HG03558 (cell line): ENCODE measurements around the gene ADTRP.
"Not testable (repeated sequence)": the region's sequence is repeated elsewhere in the genome, so short reads cannot be mapped to it uniquely, and the experiment has no call there.

Experiments used
- ATAC-seq: cut with Tn5 transposase; IDR thresholded peaks from one replicate; pipeline ENCODE4 v1.9.1; 2021; ENCODE audit warnings: moderate number of reproducible peaks; ENCODE audit not compliant: unreplicated experiment; ENCODE audit errors: extremely low read depth

Gene ADTRP

DNA sequence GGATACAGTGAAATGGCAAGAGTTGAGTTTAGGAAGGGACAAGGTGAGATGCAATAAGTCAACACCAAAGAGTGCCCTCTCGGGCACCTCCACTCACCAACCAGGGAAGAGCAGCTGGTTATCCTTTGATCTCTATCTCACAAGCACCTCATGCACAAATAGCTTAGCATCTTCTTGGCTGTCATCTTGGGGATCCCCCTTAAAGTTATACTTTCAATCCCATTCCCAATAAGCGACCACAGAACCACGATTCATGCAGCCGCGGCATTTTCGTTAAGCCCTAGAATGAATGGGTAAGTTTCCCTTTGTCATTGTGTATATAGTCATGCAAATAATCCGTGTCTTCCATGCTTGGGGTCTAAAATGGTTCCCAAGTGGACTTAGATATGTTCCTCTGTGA, 73.5 kb downstream of the ADTRP start:
- no peak for ATAC-seq

DNA sequence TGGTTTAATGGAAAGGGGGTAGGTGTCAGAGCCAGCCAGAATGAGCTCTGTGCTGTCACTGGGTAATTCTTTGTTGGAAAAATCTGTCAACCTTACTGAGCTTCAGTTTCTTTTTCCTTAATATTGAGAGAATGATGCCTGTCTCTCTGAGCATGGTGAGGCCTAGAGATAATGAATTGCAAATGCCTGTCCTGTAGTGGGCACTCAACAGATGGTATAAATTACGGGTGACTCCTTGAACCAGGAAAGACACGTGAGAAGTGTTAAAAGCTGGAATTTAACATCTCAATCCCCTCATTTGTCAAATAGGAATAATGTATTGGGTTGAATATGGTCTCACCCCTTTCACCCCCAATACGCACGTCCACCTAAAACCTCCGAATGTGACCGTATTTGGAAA, 74.9 kb downstream of the ADTRP start:
- no peak for ATAC-seq

DNA sequence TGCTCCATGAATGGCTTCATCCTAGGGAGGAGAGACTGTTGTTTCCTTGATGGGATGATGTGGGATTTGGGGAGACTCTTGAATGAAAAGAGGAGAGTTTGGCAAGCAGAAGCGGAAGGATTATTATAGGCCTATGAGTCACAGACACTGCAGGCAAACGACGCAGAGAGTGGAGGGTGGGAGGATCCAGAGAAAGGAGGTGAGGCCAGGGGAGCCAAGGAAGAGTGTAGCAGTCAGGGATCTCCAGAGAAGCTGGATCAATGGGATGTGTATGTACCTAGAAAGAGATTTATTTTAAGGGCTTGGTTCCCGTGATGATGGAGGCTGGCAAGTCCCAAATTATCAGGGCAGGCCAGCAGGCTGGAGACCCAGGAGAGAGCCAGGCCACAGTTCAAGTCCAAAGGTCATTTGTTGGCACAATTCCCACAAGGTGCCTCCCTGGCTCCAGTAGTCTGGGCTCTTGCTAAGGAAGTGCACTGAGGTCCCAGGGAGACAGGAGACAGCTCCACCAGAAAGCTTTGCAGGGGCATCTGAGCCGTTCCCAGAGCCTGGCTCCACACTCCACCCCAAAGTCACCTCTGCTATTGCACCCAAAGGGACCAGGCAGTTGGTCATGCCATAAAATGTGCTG, 76.0 kb downstream of the ADTRP start:
- ATAC-seq: no peak

DNA sequence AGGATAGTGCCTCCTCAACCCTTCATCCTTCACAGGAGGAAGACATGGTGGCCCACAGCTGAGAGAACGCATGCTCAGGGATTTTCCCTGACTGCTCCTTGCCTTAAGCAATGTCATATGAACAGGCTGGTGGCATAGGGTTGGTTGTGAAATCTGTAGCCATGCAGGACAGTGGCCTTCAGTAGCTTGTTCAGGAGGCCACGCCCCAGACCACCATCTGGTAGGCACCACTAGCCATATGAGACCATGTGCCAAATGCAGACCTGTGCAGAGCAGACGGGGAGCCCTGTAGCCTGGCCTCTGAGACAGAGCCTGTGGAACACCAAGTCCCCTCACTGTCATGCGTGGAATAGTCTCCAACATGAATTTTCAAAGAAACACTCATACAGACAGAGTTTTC, 76.5 kb downstream of the ADTRP start:
- no peak for ATAC-seq

DNA sequence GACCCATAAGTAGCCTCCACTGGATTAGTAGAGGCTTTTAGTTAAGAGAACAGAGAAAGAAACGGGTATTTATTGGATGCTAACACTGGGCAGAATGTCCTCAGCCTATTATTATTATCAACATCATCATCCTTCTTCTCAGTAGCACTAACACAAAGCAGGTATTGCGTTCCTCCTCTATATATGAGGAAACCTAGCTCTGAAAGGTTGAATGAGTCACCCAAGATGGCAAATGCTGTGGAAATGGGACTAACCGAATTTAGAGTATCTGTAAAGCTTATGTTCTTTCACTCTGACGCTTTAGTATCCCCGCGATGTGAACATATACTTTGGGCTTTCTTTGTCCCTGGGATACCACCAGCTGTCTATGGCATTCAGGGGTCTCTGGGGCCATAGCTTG, 77.0 kb downstream of the ADTRP start:
- ATAC-seq: no peak

DNA sequence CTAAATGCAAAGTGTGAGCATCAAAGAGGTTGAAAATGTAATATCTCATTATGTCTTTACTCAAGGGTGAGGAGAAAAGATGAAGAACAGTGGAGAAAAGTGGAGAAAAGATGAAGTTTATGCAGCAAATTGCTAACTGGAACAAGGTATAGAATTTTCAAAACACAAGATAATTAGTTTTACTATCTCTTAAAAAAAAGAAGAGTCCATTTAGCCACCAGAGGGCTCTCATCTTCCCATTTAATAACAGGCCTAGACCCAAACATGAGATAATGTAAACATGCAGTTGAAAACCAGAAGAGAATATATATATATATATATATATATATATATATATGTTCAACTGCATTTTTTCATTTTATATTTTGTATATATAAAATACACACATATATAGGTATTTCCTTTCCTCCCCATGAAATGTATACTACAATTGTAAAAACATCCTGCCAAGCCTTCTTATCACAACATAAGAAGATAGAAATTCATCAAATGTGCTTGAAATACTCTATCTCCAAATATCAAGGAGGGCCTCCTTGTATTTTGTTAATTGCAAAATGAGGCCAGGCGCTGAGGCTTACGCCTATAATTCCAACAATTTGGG, 78.4 kb downstream of the ADTRP start:
- no peak for ATAC-seq

DNA sequence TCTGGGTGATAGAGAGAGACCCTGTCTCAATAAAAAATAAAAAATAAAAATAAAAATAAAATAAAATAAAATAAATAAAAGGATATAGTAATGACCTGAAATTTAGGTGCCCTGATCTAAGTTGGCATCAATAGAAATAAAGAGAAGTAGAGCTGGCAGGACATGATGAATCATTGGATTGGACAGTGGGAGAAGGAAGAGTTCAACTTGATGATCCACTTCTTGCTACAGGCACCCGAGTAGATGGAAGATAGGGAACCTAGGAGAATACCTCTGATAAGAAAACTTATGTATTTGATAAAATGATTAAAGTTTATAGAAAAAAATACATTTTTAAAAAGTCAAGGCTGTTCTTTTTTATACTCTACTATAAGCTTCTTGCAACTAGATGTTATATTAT, 79.0 kb downstream of the ADTRP start:
- ATAC-seq: no peak

DNA sequence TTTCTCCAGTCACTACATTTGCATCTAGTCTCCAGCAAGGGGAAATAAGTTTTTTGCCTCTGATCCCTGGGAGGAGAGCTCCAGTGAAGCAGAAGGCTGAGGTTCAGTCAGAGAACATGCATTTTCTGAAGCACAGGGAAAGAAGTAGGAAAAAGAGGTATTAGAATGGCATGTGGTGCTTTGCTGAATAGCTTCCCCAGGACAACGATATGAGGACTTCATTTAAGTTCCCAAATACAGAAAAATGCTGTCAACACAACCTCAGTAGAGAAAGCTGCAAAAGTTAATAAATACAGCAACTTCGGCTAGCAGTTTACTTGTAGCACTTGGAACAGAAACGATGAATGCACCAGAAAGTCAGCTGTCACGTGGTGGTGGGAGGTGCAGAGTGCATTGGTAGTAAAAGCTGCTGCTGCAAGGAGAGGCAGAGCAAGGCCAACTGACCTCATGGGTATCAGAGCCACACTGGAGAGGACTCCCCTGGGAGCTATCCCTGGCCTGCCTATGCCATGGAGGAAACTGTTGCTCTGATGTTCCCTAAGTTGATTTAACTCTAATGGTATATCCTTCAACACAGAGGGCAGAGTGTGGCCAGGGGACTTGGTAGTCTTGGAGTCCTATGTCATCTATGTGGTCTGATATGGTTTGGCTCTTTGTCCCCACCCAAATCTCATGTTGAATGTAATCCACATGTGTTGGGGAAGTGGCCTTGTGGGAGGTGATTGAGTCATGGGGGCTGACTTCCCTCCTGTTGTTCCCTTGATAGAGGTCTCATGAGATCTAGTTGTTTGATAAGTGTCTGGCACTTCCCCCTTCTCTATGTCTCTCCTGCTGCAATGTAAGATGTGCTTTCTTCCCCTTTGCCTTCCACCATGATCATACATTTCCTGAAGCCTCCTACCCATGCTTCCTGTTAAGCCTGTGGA, 85.9 kb downstream of the ADTRP start:
- no peak for ATAC-seq

DNA sequence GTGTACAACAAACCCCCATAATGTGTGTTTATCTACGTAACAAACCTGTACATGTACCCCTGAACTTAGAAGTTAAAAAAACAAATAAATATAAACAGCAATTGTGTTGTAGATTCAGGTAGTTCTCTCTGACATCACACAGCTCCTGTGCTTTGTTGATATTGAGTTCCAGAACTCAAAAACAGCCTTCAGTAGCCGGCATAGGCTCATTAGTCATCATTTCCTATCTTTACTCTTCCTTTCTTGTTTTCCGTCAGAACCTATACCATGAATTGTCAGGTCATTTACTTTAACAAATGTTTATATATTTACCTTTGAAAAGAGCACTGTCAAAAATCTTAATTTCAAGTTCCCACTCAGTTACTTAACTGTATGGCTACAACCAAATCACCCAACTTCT, 88.8 kb downstream of the ADTRP start:
- ATAC-seq: no peak

DNA sequence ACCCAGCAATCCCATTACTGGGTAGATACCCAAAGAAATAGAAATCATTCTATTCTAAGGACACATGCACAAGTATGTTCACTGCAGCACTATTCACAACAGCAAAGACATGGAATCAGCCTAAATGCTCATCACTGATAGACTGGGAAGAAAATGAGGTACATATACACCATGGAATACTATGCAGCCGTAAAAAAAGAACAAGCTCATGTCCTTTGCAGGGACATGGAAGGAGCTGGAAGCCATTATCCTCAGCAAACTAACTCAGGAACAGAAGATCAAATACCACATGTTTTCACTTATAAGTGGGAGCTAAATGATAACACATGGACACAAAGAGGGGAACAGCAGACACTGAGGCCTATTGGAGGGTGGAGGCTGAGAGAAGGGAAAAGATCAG, 89.2 kb downstream of the ADTRP start:
- ATAC-seq: not testable (repeated sequence)

DNA sequence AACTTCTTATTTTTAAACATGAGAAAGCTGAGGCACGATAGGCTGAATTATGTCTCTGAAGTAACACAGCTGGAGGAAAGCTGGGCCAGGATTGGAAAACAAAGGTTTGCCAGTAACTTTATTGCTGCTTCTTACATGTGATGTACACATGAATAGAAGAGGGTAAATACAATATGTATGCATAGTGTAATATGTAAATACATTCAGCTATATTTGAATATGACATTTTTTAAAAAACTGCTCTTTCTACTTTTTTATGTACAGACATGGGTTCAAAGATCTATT, 90.2 kb downstream of the ADTRP start:
- no peak for ATAC-seq

DNA sequence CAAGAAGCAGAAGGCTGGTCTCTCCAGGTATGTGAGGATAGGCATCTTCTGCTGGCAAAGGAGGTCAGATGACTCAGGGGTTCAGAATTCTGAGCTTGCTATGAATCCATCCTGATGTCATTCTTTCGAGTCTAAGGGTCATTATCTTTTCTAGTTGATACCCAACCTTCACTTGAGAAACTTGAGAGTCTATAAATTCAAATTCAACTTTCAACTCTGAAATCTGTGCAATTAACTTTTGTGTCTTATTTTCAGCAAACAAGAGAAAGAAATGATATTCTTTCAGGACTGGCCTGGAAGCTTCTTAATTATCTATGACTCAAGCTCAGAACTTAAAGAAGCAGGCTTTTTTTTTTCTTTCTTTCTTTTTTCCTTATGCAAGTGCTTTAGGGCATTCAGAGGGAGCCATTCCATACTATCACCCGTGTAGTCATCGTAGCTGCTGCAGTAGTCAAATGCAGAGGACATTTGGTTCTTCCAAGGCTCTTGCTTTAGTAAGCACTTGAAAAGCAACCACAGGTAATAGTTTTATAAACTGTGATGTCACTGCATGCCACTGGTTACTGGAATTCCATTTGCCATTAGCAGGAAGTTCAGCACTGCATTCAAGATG, 93.0 kb downstream of the ADTRP start:
- ATAC-seq: no peak

DNA sequence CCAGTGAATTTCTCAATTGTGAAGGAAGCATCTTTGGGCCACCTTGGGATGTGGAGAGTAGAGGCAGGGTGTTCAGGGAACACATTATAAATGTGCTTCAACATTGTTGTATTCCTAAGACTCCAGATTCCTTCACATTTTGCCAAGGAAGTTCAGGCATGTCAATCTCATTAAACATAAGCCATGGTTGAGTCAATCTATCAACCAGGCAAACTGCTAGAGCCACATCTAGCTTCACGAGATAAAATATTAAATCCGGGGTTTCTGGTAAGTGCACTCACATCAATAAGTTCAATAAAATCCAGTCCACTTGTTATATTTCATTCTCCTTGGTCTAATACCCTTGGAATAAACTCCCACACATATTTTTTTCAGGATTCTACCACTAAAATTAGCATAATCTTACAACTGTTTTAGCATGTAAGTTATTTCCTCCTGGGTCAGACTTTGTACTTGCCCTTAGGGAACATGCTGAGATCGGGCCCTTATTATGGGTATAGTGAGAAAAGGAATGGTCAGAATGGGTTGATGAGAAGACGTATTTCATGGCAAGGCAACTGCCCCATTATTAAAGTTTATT, 93.6 kb downstream of the ADTRP start:
- no peak for ATAC-seq

DNA sequence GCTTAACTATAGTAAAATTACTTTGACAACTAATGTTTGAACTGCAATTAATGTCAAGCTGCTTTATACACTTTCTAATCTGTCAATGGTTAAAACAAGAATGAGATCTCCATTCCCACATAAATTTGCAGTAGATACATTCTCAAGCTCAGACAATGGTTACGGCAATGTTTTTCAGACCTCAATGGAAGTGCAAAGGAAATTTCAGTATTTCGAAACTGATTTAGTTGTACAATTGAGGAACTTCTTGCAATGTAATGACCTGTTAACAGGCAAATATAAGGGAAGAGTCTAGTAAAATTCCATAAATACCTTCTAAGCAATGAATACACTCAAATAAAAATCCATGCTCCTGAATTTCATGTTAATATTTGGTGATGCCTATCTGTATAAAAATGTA, 94.7 kb downstream of the ADTRP start:
- ATAC-seq: no peak

DNA sequence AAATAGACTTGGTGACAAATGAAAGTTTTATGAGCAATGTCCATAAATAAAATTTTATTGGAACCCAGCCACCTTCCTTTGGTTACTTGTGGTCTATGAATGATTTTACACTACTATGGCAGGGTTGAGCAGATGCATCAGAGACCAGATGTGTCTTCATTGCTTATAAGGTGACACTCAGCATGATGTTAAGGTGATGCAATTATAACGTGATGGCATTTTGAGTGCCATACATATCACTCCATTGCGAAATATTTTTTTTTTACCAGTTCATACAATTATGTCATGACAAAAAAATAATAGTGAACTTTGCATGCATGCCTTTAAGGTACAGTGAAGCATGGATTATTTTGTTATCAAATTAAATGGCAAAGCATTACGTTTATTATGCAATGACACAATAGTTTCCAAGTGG, 96.0 kb downstream of the ADTRP start:
- no peak for ATAC-seq

DNA sequence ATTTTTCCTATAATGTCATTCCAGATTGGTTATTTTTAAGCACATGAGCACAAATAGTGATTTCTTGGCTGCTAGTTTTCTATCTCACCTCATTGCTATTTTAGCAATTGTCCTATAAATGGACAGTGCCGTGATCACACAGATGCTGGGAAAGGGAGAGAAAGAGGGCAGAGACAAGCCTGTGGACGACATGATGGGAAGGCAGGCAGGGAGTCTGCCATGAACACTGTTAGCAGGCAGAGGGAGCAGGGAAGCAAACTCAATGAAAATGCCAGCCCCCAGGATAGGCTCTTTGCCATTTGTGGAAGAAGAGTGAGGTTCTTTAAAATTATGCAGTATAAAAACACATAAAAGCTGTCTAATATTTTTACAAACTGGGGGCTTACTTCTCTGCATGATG, 96.8 kb downstream of the ADTRP start:
- no peak for ATAC-seq

DNA sequence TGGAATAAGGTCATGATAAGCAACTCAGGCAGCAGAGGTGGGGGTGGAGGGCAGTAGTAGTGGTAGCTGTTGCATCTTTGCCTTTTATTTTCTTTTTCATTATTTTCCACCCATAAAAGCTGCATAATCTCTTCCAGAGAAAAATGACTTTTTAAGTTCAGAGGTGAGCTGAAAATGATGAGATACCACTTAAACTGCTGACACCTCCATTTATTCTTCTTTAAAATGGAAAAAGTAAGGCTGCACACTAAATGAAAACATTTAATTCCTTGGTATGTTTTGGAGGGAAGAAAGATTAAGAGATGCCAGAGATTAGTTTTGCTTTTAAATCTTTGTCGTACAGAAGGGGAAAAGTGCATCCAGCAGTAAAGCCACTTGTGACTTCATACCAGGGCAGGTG, 97.2 kb downstream of the ADTRP start:
- no peak for ATAC-seq

DNA sequence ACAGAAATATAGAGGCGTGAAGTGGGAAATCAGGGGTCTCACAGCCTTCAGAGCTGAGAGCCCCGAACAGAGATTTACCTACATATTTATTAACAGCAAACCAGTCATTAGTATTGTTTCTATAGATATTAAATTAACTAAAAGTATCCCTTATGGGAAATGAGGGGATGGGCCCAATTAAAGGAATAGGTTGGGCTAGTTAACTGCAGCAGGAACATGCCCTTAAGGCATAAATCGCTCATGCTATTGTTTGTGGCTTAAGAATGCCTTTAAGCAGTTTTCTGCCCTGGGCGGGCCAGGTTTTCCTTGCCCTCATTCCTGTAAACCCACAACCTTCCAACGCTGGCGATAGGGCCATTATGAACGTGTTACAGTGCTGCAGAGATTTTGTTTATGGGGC, 98.1 kb downstream of the ADTRP start:
- ATAC-seq: not testable (repeated sequence)

DNA sequence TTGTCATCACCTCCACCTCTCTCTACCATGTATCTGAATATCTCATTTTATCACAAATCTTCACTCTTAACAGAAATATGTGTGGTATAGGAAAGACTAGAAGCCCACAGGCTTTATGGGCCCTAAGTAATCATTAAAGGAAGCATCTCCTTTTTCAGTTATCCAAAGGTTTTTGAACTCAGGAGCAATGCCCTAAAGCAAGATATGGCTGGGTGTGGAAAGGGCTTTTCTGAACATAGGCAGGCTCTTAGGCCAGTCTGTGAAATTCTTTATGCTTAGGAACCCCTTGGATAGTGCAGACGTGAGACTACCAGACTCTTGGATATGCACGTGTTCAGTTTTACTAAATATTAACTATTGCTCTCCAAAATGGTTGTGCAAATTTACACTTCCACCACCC, 99.5 kb downstream of the ADTRP start:
- no peak for ATAC-seq

DNA sequence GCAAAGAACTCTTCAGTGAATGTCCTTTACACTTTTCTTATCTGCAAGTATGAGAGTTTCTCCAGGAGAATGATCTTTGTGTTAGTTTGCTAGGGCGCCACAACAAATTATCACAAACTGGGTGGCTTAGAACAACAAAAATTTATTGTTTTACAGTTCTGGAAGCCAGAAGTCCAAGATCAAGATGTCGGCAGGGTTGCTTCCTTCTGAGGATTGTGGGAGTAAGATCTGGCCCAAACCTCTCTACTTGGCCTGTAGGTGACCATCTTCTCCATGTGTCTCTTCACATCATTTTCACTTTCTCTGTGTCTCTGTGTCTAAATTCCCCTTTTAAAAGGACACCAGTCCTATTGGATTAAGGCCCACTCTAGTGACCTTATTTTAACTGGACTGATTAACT, 103.0 kb downstream of the ADTRP start:
- no peak for ATAC-seq

DNA sequence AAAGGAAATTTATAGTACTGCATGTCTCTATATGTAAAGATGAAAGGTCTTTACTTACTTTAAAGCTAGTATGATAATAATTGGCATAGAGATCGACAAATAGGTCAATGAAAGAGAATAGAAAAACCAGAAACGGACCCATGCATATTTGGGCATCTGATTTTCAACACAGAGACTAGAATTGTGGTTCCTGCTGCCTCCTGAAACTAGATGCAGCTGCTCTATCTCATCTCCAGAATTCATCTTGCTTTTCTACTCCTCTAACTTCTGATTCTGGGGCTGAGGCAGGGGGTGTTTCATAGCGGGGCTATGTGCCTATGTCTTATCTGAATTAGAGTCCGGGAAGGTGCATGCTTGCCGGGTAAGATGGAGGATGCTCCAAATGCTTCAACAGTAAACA, 105.9 kb downstream of the ADTRP start:
- no peak for ATAC-seq
